GM18517 (cell line): ENCODE data around the gene IGSF1.

Experiments
- ATAC-seq: cut with Tn5 transposase; IDR thresholded peaks from one replicate; pipeline ENCODE4 v1.9.1; 2021; ENCODE audit warnings: mild to moderate bottlenecking, moderate library complexity; ENCODE audit not compliant: unreplicated experiment

The IGSF1 gene, protein sequence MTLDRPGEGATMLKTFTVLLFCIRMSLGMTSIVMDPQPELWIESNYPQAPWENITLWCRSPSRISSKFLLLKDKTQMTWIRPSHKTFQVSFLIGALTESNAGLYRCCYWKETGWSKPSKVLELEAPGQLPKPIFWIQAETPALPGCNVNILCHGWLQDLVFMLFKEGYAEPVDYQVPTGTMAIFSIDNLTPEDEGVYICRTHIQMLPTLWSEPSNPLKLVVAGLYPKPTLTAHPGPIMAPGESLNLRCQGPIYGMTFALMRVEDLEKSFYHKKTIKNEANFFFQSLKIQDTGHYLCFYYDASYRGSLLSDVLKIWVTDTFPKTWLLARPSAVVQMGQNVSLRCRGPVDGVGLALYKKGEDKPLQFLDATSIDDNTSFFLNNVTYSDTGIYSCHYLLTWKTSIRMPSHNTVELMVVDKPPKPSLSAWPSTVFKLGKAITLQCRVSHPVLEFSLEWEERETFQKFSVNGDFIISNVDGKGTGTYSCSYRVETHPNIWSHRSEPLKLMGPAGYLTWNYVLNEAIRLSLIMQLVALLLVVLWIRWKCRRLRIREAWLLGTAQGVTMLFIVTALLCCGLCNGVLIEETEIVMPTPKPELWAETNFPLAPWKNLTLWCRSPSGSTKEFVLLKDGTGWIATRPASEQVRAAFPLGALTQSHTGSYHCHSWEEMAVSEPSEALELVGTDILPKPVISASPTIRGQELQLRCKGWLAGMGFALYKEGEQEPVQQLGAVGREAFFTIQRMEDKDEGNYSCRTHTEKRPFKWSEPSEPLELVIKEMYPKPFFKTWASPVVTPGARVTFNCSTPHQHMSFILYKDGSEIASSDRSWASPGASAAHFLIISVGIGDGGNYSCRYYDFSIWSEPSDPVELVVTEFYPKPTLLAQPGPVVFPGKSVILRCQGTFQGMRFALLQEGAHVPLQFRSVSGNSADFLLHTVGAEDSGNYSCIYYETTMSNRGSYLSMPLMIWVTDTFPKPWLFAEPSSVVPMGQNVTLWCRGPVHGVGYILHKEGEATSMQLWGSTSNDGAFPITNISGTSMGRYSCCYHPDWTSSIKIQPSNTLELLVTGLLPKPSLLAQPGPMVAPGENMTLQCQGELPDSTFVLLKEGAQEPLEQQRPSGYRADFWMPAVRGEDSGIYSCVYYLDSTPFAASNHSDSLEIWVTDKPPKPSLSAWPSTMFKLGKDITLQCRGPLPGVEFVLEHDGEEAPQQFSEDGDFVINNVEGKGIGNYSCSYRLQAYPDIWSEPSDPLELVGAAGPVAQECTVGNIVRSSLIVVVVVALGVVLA (N-terminal part only)

DNA sequence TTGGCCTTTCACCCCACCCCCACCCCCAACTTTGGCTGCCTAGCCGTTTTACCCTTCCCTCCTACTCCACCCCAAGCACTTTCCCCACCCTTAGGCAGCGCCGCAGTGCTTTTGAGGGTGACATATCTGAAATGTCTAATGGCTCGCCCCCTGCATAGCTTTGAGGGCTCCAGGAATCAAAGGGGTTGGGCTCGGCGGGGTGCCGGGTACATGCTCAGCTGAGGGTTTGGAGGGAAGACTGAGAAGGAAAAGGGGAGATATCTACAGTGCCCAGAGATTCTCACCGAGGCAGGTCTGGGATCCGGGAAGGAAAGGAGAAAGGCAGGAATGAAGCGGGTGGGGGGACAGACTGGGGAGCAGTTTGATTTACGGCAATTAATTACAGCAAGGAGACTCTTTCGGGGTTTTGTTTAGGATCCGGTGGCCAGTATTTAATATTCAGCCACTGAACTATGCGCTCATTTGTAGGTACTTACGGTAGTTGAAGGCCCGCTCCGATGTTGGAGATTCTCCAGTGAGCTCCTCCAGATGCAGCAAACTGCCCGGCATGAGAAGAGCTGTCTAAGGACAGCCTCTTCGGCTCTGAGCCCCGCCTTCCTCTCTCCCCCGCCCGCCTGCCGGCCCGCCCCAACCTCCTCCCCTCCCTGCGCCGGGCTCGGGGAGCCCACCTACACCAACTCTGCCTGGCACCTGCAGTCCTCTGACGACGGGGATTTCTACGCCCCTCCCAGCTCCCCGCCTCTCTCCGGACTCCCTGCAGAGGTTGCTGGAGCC is at the start of gene IGSF1:
IGSF1 (minus strand) TSS at position 569 of the 774 bp plus-strand sequence. CDS start 2,632 bp downstream, outside the sequence.
- no peak for ATAC-seq

DNA sequence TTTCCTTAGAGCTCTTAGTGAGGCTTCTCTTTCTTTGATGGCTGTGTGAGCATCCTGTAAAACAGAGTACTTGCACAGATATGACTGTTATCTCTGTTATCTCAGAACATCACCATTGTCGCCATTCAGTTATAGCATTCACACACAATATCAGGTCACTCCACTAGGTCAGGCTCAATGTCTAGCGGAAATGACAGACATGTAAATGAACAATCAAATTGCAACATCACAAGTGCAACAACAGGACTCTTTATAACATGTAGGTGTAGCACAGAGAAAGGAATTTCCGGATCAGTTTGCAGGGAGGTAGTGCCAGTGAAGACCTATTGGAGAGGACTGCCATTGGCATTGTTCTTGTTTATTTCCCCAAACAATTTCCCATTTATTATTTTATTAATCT is 43.2 kb upstream of the IGSF1 start:
- no peak for ATAC-seq

DNA sequence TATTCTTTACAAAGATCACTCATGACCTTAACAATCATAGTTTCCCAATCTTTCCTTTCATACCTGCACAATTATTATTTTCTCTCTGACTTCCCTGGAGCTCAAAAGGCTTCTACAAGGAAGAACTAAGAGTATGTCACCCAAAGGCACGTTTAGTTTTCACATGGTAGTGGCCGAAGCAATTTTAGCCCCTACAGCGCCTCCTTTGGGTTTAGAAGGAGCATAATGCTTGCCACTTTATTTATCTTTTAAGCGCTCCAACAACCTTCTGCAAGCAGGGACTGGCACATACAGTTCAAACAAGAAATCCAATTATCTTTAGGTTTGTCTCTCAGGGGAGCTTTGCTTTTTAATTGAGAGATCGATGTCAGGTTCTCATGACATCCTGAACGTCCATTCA is 42.0 kb upstream of the IGSF1 start:
- no peak for ATAC-seq

DNA sequence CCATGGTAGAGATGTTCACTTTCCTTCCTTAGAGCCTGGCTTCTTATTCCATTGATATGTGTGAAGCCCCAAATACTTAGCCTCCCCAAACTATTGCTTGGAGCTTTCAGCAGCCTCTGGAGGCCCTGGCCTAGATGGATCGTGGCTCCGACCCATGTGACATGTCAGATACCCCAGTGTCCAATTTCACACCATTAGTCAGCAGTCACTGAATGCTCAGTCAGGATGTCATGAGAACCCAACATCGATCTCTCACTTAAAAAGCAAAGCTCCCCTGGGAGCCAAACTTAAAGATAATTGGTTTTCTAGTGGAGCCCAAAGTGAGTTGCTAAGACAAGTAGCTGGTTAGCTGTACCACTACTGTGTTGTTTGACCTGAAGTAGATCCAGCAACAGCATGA is 41.6 kb upstream of the IGSF1 start:
- no peak for ATAC-seq

DNA sequence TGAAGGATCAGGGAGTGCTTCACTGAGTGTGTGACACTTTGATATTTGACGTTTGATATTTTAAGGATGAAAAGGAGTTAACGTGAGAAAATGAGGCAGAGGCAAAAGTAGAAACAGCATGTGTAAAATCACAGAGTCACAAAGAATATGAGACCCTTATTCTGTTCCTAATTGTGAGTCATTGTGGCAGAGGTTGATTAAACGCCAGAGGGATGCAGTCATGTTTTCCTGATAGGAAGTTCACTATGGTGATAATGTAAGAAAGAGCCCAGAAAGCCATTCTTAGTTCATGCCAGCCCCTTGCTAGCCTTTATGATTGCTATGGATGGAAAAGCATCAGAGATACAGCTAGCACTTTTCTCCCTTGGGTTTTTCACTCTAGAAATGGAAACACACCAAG is 33.5 kb upstream of the IGSF1 start:
- ATAC-seq = no peak

DNA sequence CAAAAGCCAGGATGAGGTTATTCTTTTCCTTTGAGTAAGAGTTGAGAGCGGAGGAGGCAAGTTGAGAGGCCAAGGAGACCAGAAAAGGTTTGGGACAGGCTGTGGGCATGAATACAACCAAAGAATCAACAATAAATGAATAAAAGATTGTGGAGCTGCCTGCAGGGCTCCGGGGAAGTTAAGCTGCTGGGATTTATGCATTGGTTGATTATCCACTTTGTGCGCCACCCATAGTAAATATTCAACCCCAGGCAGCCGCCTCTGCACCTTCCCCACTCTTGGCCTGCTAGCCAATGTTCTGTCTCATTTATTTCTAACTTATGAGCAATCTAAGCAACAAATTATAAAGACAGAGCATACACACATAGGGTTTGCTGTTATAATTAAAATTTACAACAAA is 28.2 kb upstream of the IGSF1 start:
- no peak for ATAC-seq

DNA sequence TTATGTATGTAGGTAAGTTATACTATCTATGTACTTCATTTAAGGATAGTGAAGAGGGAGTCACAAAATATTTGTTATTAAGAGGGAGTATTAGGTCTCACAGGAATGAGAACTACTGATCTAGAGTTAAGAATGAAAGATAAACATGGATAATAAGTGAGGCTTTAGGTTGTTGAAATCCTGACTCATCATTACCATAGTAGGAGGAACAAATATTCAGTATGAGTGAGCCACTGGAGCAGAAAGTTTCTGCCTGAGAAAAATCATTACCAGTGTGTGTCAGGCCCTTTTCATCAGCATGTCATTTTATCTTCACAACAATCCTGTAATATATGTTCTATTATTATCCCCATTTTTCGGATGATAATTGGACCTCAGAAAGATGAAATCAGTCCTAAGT is 27.2 kb upstream of the IGSF1 start:
- no peak for ATAC-seq

DNA sequence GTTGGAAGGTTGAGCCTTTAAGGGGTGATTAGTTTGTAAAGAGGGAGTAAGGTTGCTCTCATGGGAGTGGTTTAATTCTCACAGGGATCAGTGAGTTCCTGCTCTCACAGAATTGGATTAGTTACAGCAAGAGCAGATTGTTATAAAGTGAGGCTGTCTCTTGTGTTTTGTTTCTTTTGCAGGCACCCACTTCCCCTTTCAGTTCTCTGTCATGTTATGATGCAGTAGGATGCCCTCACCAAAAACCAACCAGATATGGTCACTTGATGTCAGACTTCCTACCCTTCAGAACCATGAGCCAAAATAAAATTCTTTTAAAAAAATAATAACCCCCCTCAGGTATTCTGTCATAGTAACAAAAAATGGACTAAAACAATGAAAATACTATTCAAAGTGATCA is 19.9 kb upstream of the IGSF1 start:
- no peak for ATAC-seq

DNA sequence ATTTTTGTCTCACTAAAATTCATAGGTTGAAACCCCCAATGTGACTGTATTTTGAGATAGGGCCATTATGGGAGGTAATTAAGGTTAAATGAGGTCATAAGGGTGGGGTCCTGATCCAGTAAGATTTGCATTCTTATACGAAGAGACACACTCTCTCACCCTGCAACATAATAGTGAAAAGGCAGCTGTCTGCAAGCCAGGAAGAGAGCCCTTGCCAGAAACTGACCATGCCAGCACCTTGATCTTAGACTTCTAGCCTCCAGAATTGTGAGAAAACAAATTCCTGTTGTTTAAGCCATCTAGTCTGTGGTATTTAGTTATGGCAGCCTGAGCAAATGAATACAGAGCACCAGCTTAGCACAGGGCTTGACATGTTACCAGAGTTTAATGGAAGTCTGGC is 17.5 kb upstream of the IGSF1 start:
- ATAC-seq = no peak

DNA sequence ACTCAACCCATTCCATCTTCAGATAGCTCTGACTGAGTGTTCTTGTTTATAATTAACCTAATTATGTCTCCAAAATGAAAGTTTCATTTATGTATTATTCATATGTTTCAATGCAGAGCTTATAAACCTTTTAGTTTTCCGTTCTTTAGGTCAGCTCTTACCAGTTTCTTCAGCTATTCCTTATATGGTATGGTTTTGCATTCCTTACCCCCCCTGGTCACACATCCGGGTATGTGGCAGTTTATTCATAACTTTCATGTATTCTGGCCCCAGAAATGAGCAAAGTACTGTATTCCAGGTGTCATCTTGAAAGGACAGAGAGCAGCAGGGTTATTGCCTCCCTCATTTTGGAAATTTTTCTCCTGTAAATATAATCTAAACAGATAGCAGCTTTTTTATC is 16.8 kb upstream of the IGSF1 start:
- no peak for ATAC-seq

DNA sequence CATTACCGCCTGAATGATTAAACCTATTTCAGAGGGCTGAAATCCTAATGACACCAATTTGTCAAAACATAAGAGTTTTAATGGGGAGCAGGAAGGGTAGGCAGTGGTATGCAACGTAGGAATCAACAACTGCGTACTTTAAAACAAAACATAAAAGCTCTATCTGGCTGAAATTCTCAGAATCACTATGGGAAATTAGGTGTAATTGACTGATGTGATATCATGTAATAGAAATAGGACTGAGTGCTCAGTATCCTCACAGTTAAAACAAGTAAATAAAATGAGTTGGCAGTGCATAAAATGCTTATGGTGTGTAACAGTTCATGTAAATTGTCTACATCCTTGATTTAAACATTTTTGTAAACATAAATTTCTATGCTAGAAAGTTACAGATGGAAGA is 13.6 kb upstream of the IGSF1 start:
- ATAC-seq = no peak

DNA sequence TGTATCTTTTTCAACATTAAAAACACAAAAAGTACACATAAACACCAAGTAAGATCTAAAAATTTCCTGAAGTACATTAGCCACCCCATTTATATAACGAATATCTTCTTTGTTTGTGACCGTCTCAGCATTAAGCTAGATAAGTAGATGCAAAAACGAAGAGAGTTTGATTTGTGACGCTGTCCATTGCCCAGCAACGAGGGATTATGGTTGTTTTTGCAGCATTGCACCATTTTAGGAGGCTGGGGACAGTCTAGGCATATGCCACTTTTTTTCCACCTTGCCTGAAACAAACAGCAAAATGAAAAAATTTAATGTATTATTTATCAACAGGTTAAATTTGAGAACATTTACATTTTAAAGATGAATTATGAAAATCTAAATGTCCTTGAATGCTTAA is 12.0 kb upstream of the IGSF1 start:
- no peak for ATAC-seq

DNA sequence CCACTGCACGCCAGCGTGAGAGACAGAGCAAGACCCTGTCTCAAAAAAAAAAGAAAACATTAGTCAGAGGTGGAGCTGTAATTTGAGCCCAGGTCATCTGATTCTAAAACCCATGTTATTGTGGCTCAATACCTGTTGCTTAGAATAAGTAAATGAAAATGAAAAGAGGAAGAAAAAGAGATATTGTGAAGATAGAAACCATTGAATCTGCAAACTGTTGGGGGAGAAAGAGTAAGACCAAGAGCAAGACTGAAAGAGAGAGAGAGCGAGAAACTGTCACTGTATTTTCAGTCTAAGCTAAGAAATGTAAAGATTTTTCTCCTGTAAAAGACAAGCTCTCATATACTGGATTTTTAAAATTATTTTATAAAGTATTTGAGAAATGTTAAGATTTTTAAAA is 9.7 kb upstream of the IGSF1 start:
- ATAC-seq = no peak

DNA sequence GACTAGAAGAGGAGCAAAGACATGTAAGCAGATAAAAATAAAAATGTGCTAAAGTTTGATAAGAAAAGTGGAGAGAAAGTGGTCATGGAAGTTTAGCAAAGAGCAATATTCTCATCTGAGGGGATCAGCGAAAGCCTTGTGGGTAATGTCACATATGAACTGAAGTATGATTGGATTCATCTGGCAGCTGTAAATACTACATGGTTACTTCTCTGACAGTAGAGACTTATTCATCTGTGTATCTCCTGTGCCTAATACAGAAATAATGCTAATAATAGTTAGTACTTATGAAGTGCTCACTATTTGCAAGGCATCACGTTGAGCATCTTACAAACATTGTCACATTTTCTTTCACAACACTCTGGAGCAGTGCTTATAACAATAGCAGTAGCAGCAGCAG is 8.9 kb upstream of the IGSF1 start:
- ATAC-seq = no peak

DNA sequence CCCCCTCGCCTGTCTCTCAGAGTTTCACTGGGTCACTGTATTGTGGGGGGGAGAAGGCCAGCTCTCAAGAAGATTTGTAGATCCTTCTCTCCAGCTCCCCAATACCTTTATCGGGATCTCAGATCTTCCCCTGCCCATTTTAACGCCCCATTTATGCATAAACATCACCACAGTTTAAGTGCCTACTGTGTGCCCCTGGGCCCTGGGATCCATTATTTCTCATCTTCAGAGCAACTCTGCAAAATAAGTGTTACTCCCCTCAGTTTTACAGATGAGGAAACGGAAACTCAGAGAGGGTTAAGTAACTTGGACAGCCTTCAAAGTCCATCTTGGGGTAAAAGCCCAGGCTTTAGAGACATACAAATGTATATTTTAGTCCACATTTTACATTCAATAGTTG is 421 bp upstream of the IGSF1 start:
- ATAC-seq = no peak

DNA sequence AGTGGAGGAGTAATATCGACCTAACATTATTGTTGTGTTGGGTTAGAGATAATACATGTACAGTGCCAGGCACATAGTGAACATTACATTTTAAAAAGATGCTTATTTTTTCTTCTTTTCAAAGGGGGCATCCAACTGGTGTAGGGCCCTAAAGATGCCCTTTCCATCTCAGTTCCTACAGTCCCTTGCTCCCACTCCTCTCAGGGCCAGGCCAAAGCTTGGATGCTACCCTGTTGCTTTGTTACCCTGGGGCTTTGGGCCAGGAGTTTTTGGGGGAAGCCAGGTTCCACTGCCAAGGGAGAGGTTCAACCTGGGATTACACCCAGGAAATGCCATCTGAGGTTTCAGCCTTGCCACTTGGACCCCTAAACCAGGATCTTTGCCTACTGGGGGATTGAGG is 918 bp downstream of the IGSF1 start:
- ATAC-seq = no peak

DNA sequence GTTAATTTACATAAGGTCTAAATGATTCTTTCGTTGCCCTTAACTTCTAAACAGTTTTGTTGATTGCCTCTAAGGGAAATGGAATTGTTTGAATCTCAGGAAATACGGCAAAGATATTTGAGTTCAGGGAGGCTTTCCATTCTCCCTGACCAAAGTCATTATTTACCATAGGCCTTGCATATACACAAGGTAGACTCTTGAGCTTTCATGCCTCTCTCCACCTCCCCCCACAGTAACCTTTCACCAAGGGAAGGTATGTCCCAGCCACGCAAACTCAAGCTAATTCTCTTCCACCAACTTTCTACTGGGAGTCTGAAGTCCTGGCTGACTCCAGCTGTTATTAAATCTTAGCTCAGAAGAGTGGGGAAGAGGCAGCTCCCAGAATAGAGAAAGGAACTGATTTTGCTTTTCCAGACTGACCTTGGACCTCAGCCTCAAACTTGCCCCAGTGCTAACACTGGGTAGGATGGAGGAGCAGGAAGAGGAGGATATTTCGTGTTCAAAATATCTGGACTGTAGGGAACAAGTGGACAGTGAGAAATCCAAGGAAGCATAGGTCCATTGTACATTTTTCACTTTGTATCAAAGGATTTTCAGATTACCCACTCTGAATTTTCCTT is 1.4 kb downstream of the IGSF1 start:
- ATAC-seq = no peak

DNA sequence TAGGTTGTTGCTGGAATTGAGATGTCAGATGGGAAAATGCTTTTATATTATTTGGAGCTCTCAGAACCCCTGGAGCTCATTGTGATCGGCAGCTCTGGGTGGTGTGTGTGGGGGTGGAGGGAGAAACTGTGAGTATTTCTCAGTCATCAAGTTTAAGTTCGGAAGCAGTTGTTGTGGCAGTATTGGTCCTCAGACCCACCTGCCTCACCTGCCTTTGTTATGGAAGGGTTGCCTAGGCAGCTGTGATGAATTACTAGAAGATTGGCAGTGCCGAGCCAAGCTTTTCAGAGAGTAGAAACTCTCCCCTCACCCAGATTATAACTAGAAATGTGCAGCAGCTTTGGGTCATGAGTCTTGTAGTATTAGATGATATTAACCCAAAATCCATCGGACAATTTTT is 9.5 kb downstream of the IGSF1 start:
- ATAC-seq = no peak

DNA sequence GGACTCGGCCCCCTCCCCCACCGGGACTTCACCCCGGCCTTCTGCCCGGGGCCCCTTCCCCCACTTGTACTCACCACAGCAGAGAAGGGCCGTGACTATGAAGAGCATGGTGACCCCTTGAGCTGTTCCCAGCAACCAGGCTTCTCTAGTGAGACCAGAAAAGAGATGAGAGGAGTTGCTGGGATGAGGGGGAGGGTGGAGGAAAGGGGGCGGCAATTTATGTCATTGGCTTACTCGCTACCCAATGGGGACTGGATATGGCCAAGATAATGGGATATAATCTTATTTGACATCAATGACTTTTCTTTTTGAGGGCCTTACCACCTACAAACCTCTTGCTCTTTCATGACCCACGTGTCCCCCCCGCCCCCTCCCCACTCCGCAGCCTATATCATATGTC is 9.9 kb downstream of the IGSF1 start:
- ATAC-seq = no peak

DNA sequence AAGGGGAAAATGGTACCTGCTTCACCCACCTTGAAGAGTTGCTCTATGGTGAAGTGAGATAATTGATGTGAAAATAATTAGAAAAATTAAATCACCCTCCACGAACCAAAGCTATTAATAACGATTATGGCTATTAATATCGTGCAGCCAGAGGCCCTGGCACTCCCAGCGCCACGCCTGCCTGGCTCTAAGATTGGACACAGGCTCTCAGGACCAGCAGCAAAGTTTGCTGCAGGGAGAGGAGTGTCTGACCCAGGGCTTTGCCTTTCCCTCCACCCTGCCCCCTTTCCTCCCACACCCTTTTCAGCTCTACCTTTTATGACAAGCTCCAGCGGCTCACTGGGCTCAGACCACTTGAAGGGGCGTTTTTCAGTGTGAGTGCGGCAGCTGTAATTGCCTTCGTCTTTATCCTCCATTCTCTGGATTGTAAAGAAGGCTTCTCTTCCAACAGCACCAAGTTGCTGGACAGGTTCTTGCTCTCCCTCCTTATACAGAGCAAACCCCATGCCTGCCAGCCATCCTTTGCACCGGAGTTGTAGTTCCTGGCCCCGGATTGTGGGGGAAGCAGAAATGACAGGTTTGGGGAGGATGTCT is 11.5 kb downstream of the IGSF1 start:
- ATAC-seq = no peak
